ENCODE data around the gene ALG12.

Gene ALG12

GRCh38 chr22:49913026-49913425, 5.2 kb downstream of the ALG12 start:
- DNase-seq (ENCODE audit: low read depth in 3 of 3): no peak

- no peak for DNase-seq (ENCODE audit: low read depth in 3 of 3)
These were observed 6.2 kb downstream of the ALG12 start for GRCh38 chr22:49911881-49912625.

- DNase-seq (ENCODE audit: low read depth in 3 of 3): no peak
These were observed 7.7 kb downstream of the ALG12 start for GRCh38 chr22:49910229-49911155.

GRCh38 chr22:49909476-49910205, 8.6 kb downstream of the ALG12 start:
- DNase-seq (ENCODE audit: low read depth in 3 of 3): no peak

- DNase-seq (ENCODE audit: low read depth in 3 of 3): no peak
These were observed 10.4 kb downstream of the ALG12 start for GRCh38 chr22:49907807-49908206.

- DNase-seq (ENCODE audit: low read depth in 3 of 3): no peak
These were observed 11.4 kb downstream of the ALG12 start for GRCh38 chr22:49906799-49907290.

- DNase-seq (ENCODE audit: low read depth in 3 of 3): no peak
These were observed 12.0 kb downstream of the ALG12 start for GRCh38 chr22:49906071-49906798.

- no peak for DNase-seq (ENCODE audit: low read depth in 3 of 3)
These were observed 12.8 kb downstream of the ALG12 start for GRCh38 chr22:49905465-49905864.

GRCh38 chr22:49904040-49904369, 14.2 kb downstream of the ALG12 start:
- DNase-seq (ENCODE audit: low read depth in 3 of 3): no peak

- DNase-seq (ENCODE audit: low read depth in 3 of 3): no peak
These were observed 14.8 kb downstream of the ALG12 start for GRCh38 chr22:49903322-49904039.

GRCh38 chr22:49901457-49901856, 16.8 kb downstream of the ALG12 start:
- DNase-seq (ENCODE audit: low read depth in 3 of 3): no peak

GRCh38 chr22:49900441-49901230, 17.6 kb downstream of the ALG12 start:
- no peak for DNase-seq (ENCODE audit: low read depth in 3 of 3)

- DNase-seq (ENCODE audit: low read depth in 3 of 3): no peak
These were observed 18.7 kb downstream of the ALG12 start for GRCh38 chr22:49899530-49899929.

GRCh38 chr22:49897015-49897684, 21.1 kb downstream of the ALG12 start:
- no peak for DNase-seq (ENCODE audit: low read depth in 3 of 3)

GRCh38 chr22:49896201-49896600, 22.0 kb downstream of the ALG12 start:
- DNase-seq (ENCODE audit: low read depth in 3 of 3): no peak

- DNase-seq (ENCODE audit: low read depth in 3 of 3): no peak
These were observed 23.8 kb downstream of the ALG12 start for GRCh38 chr22:49894322-49895054.

- no peak for DNase-seq (ENCODE audit: low read depth in 3 of 3)
These were observed 25.2 kb downstream of the ALG12 start for GRCh38 chr22:49893025-49893424.

GRCh38 chr22:49892226-49892899, 25.9 kb downstream of the ALG12 start:
- DNase-seq (ENCODE audit: low read depth in 3 of 3): no peak
